Measurements from ENCODE around the gene SLC48A1. TPM values are rescaled to one million over a fixed set of nuclear protein-coding genes. Genes with fewer than 3 reads are reported as not detected.
A peak's percentile ranks its signal among the peaks of the same experiment; 100 is the strongest.

Gene SLC48A1
- total and polyA plus RNA-seq, 2 donors (not counting 3 experiments of a cell fraction or from before 2014, with no cell fraction given): 17.3 to 20.3 TPM

GRCh38 chr12:47795121-47795813 is 22.2 kb downstream of the SLC48A1 start:
- Histone ChIP-seq H3K36me3 (ENCODE audit: control insufficient read depth in 2 of 2, extremely low read depth in 1 of 2, insufficient read depth in 2 of 2, low read length in 2 of 2) (peaks cover 35 to 77% of the 10 kb centered on the region in 2 experiments), H2AFZ (ENCODE audit: low read depth, low read length) (no peak overlapping the region), H3K27ac (ENCODE audit: insufficient read depth, low read depth, low read length) (no peak overlapping the region), H3K4me3 (replicated peaks in 1 of 3; ENCODE audit: insufficient read depth in 1 of 3, low read depth in 1 of 3, low read length in 3 of 3) (no peak overlapping the region), H3K4me1 (ENCODE audit: control insufficient read depth, extremely low read depth, insufficient read depth, low read length) (peaks cover 5% of the 10 kb centered on the region), H3K9ac (replicated peaks; ENCODE audit: extremely low read depth, insufficient read depth, low read length) (no peak overlapping the region), H3K4me2 (ENCODE audit: insufficient read depth, low read length) (no peak overlapping the region), H3K9me1 (replicated peaks; ENCODE audit: control insufficient read depth, extremely low read depth, insufficient read depth, low read length) (no peaks in the 10 kb centered on the region), H4K20me1 (replicated peaks; ENCODE audit: control insufficient read depth, extremely low read depth, insufficient read depth, low read length) (no peaks in the 10 kb centered on the region), H3K27me3 (ENCODE audit: control insufficient read depth in 2 of 2, insufficient read depth in 2 of 2, low read length in 2 of 2) (no peaks in the 10 kb centered on the region), H3K79me2 (ENCODE audit: control insufficient read depth, insufficient read depth, low read length) (peaks cover 29% of the 10 kb centered on the region), H3K9me3 (replicated peaks; ENCODE audit: control insufficient read depth, insufficient read depth, low read length) (no peaks in the 10 kb centered on the region)
- no peak for FAIRE-seq
- POLR2A ChIA-PET: no interaction called here
- CTCF ChIA-PET: interaction anchor here (1.3 to 15.8 kb wide), 2 partner anchors 20 to 40 kb away, joined by 3 to 427 read pairs; no protein-coding TSS in a partner anchor
- dilution Hi-C loops (cut with MboI; ENCODE audit: extremely low pct_ligation_motif_present, low sequenced_read_pairs): no loop called here
- BruUV-seq (replicated peaks): TSS peak; percentile 26
- TF ChIP-seq POLR2A (IDR thresholded peaks at IDR 0.05; ENCODE audit: low read depth, low read length) (no peak), FOS (IDR thresholded peaks at IDR 0.05; ENCODE audit: borderline replicate concordance, insufficient read depth, low read length) (no peak), CTCF (IDR thresholded peaks at IDR 0.05; ENCODE audit: extremely low read depth in 1 of 2, insufficient read depth in 1 of 2, low read depth in 1 of 2, low read length in 2 of 2) (no peak), EZH2 (IDR thresholded peaks at IDR 0.05; ENCODE audit: borderline replicate concordance, low read depth, low read length, severe bottlenecking) (no peak), MAX (IDR thresholded peaks at IDR 0.05; ENCODE audit: insufficient read depth, insufficient read length) (no peak), POLR2AphosphoS5 (IDR thresholded peaks at IDR 0.05; ENCODE audit: insufficient read depth, low read depth, low read length) (no peak), GATA2 (IDR thresholded peaks at IDR 0.05; ENCODE audit: insufficient read depth, insufficient read length, low read depth, low read length) (no peak), MYC (IDR thresholded peaks at IDR 0.05; ENCODE audit: low read depth, low read length) (no peak), JUN (IDR thresholded peaks at IDR 0.05; ENCODE audit: borderline replicate concordance, insufficient read depth, insufficient read length, low read depth) (no peak)
- intact Hi-C loops (cut with micrococcal nuclease): no loop called here
- no peak for DNase-seq (ENCODE audit: low read depth, low spot score)

Measured in endothelial cell of umbilical vein (primary cell).